SIG-M5 (cell line): ENCODE measurements around the gene SRSF7.
A peak's percentile ranks its signal among the peaks of the same experiment; 100 is the strongest.
"Not testable (repeated sequence)": the region's sequence is repeated elsewhere in the genome, so short reads cannot be mapped to it uniquely, and the experiment has no call there.

ENCODE experiments used
- DNase-seq: peaks from one replicate; lab custom pipeline; 2025; lab: John Stamatoyannopoulos, UW

The SRSF7 gene

GRCh38 chr2:38750891-38751595 lies at the start of gene SRSF7:
TSS of gene SRSF7 (minus strand) at chr2:38751361. CDS start at chr2:38751256, 105 bp downstream.
- DNase-seq = peak; percentile 87

DNA sequence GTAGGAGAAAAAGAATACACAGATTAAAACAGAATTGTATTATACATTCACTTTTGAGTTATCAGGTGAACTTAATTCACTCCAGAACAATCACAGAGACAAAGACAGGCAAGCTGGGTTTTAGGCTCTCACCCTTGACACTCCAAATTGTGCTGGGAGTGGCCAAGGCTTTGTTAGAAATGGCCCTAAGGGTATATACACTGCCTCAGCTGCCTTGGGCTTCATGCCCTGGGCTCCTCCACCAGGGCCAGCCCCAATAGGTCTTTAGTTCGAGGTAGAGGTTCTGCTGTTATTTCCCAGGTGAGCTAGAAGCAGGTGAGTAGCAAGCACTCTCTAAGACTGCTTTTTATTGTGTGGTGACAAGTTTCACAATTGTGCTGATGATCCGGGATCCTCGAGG lies 46.8 kb upstream of the SRSF7 start:
- DNase-seq = no peak

- DNase-seq = no peak
Measured at GRCh38 chr2:38797250-38797676, 46.1 kb upstream of the SRSF7 start.

GRCh38 chr2:38795016-38795415 lies 43.9 kb upstream of the SRSF7 start:
- DNase-seq = not testable (repeated sequence)

GRCh38 chr2:38794235-38794946 lies 43.2 kb upstream of the SRSF7 start:
- no peak for DNase-seq

- DNase-seq = no peak
Measured at GRCh38 chr2:38793511-38793910, 42.4 kb upstream of the SRSF7 start.

- DNase-seq = no peak
Measured at GRCh38 chr2:38792751-38793150, 41.6 kb upstream of the SRSF7 start.

- DNase-seq = not testable (repeated sequence)
Measured at GRCh38 chr2:38792321-38792720, 41.2 kb upstream of the SRSF7 start.

DNA sequence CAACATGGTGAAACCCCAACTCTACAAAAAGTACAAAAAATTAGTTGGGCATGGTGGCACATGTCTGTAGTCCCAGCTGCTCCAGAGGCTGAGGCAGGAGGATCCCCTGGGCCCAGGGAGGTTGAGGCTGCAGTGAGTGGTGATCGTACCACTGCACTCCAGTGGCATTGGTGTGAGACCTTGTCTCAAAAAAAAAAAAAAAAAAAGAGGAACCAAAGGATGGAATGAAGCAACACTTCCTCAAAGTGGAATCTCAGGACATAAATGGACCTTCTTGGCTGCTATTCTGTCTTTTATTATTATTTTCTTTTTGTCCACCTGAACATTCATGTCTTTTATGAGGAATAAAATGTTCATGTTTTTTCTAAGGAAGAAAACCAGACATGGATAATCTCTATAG lies 40.6 kb upstream of the SRSF7 start:
- DNase-seq = no peak

GRCh38 chr2:38789691-38790090 lies 38.5 kb upstream of the SRSF7 start:
- DNase-seq = no peak

- DNase-seq = no peak
Measured at GRCh38 chr2:38788306-38788705, 37.1 kb upstream of the SRSF7 start.

- DNase-seq = no peak
Measured at GRCh38 chr2:38783586-38783985, 32.4 kb upstream of the SRSF7 start.

GRCh38 chr2:38778687-38779082 lies 27.5 kb upstream of the SRSF7 start:
- DNase-seq = no peak

DNA sequence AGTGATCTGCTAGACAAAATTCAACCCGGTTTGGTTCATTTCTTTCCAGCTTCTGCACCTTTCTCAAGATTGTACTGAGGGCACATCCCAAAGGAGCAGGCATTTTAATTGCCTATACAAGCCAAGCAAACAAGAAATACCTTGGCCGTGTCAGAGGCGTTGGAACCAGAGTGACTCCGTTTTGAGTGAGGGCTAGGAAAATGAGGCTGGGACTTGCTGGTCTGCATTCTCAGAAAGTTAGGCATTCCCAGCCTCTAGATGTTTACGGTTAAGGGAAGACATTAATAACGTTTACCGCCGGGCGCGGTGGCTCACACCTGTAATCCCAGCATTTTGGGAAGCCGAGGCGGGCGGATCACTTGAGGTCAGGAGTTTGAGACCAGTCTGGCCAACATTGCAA lies 25.4 kb upstream of the SRSF7 start:
- no peak for DNase-seq

- no peak for DNase-seq
Measured at GRCh38 chr2:38775921-38776225, 24.7 kb upstream of the SRSF7 start.

GRCh38 chr2:38775097-38775920 lies 24.1 kb upstream of the SRSF7 start:
- no peak for DNase-seq

GRCh38 chr2:38771632-38772031 lies 20.5 kb upstream of the SRSF7 start:
- DNase-seq = no peak

DNA sequence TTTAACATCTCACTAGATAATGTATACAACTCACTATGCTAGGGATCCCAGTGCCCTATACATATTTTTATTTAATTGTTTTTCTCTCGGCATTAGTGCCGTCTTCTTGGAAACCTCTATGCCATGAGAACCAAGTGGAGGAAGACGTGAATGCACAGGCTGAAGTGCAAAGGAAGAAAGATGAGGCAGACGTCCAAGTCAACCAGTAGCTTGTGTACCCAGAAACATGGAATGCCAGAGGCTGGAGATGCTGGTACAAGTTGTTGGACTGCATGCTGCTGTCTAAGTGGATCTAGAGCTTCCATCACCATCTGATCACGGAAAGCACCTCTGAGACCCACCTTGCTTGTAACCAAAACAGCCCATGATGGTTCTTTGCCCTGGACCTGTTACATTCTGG lies 14.4 kb upstream of the SRSF7 start:
- no peak for DNase-seq

GRCh38 chr2:38765149-38765548 lies 14.0 kb upstream of the SRSF7 start:
- DNase-seq = no peak

- no peak for DNase-seq
Measured at GRCh38 chr2:38763728-38764127, 12.6 kb upstream of the SRSF7 start.

DNA sequence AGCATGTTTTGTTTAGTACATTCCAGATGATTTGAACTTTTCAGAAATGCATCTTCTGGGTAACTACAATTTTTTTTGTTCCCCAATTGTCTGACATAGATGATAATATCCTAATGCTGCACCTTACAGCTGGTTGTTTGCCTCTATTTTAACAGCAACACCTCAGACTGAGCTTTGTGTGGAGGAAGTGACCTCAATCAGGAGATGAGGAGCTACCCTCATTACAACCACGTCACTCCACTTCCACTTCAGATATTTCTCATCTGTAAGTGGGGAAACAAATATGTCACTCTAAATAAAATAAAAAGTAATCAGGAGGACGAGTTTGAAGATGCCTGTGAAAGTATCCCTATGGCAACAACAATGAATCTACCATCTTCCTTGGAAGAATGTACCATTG lies 12.1 kb upstream of the SRSF7 start:
- DNase-seq = no peak

GRCh38 chr2:38755891-38756290 lies 4.7 kb upstream of the SRSF7 start:
- DNase-seq = not testable (repeated sequence)

GRCh38 chr2:38754506-38754905 lies 3.3 kb upstream of the SRSF7 start:
- DNase-seq = no peak
